Stimulated activated CD8-positive, alpha-beta memory T cell treated with anti-CD3 and anti-CD28 coated beads, Interleukin-7, amount 100 ng/mL, for 24 hours (primary cell): Measurements from ENCODE around the gene BCAS3.

Experiments
- DNase-seq: peaks from one replicate; pipeline ENCODE4 v3.0.0-alpha.2; 2020; ENCODE audit warnings: low read depth

BCAS3 gene

GRCh38 chr17:60675997-60676396, 1.7 kb upstream of the BCAS3 start:
- no peak for DNase-seq

- DNase-seq = no peak
Measured at GRCh38 chr17:60676758-60677307, 818 bp upstream of the BCAS3 start.

GRCh38 chr17:60678118-60678444, 430 bp downstream of the BCAS3 start:
- no peak for DNase-seq

GRCh38 chr17:60679287-60679686, 1.6 kb downstream of the BCAS3 start:
- DNase-seq = no peak

GRCh38 chr17:60680754-60681153, 3.1 kb downstream of the BCAS3 start:
- no peak for DNase-seq

- DNase-seq = no peak
Measured at GRCh38 chr17:60685437-60685836, 7.8 kb downstream of the BCAS3 start.

GRCh38 chr17:60695960-60696359, 18.3 kb downstream of the BCAS3 start:
- DNase-seq = no peak

GRCh38 chr17:60699090-60699489, 21.4 kb downstream of the BCAS3 start:
- no peak for DNase-seq

GRCh38 chr17:60704170-60704569, 26.5 kb downstream of the BCAS3 start:
- DNase-seq = no peak

GRCh38 chr17:60712675-60713074, 35.0 kb downstream of the BCAS3 start:
- no peak for DNase-seq

GRCh38 chr17:60713608-60714007, 36.0 kb downstream of the BCAS3 start:
- no peak for DNase-seq

GRCh38 chr17:60716766-60717165, 39.1 kb downstream of the BCAS3 start:
- DNase-seq = no peak

GRCh38 chr17:60717814-60718213, 40.2 kb downstream of the BCAS3 start:
- no peak for DNase-seq

GRCh38 chr17:60720763-60721531, 43.3 kb downstream of the BCAS3 start:
- no peak for DNase-seq

GRCh38 chr17:60724647-60725046, 47.0 kb downstream of the BCAS3 start:
- DNase-seq = no peak

- DNase-seq = no peak
Measured at GRCh38 chr17:60729854-60730253, 52.2 kb downstream of the BCAS3 start.

GRCh38 chr17:60730273-60730672, 52.6 kb downstream of the BCAS3 start:
- no peak for DNase-seq

- no peak for DNase-seq
Measured at GRCh38 chr17:60738287-60738686, 60.6 kb downstream of the BCAS3 start.

GRCh38 chr17:60740584-60740983, 62.9 kb downstream of the BCAS3 start:
- no peak for DNase-seq

GRCh38 chr17:60741031-60741430, 63.4 kb downstream of the BCAS3 start:
- no peak for DNase-seq

GRCh38 chr17:60743282-60743681, 65.6 kb downstream of the BCAS3 start:
- DNase-seq = no peak

GRCh38 chr17:60743799-60744198, 66.1 kb downstream of the BCAS3 start:
- DNase-seq = no peak

- no peak for DNase-seq
Measured at GRCh38 chr17:60744355-60744966, 66.8 kb downstream of the BCAS3 start.

GRCh38 chr17:60745544-60745943, 67.9 kb downstream of the BCAS3 start:
- no peak for DNase-seq
